Neutrophil (primary cell): Measurements from ENCODE around the gene CNKSR1.
A peak's percentile ranks its signal among the peaks of the same experiment; 100 is the strongest.

ENCODE experiments used
- H3K27ac ChIP-seq: fragments of 200-600 bp; sonication (generic); 2 replicates; pipeline ENCODE4 v1.5.1; 2016; ENCODE audit warnings: mild to moderate bottlenecking, moderate library complexity
- H3K27me3 ChIP-seq: fragments of 200-600 bp; sonication (generic); 2 replicates; pipeline ENCODE4 v1.6.0; 2016; ENCODE audit warnings: mild to moderate bottlenecking
- H3K36me3 ChIP-seq: fragments of 200-600 bp; sonication (generic); 2 replicates; pipeline ENCODE4 v1.5.1; 2017
- H3K4me1 ChIP-seq, 2 experiments: fragments of 200-600 bp in 1 of 2; sonication (generic) in 1 of 2; 1 replicate in 1 of 2; 2 replicates in 1 of 2; pipeline versions ENCODE4 v1.5.1 to v1.6.1; 2013 to 2016; ENCODE audit warnings: low read depth in 1 of 2, low read length in 1 of 2, mild to moderate bottlenecking in 1 of 2, moderate library complexity in 1 of 2; ENCODE audit not compliant: control insufficient read depth in 1 of 2, insufficient read depth in 1 of 2
- H3K4me3 ChIP-seq, 2 experiments: fragments of 200-600 bp in 1 of 2; sonication (generic) in 1 of 2; 1 replicate in 1 of 2; 2 replicates in 1 of 2; pipeline ENCODE4 v1.5.1; 2013 to 2016; ENCODE audit warnings: low read depth in 1 of 2, low read length in 1 of 2, mild to moderate bottlenecking in 1 of 2, moderate library complexity in 1 of 2
- H3K9me3 ChIP-seq: fragments of 200-600 bp; sonication (generic); 2 replicates; pipeline ENCODE4 v1.5.1; 2016
- CTCF ChIP-seq: fragments of 200-600 bp; sonication (generic); IDR thresholded peaks from 2 replicates; pipeline ENCODE4 v1.5.1; 2016; ENCODE audit warnings: antibody characterized with exemption

Gene CNKSR1

GRCh38 chr1:26215246-26215645, 38.0 kb downstream of the CNKSR1 start:
- Histone ChIP-seq H3K27ac (no peak overlapping the region), H3K9me3 (no peaks in the 10 kb centered on the region), H3K27me3 (peaks cover 5% of the 10 kb centered on the region), H3K4me3 (no peak overlapping the region), H3K36me3 (no peaks in the 10 kb centered on the region), H3K4me1 (no peaks in the 10 kb centered on the region)
- no peak for TF ChIP-seq CTCF

- no peak for TF ChIP-seq CTCF
- Histone ChIP-seq H3K27ac (no peak overlapping the region), H3K4me3 (no peak overlapping the region), H3K4me1 (no peaks in the 10 kb centered on the region), H3K9me3 (no peaks in the 10 kb centered on the region), H3K36me3 (no peaks in the 10 kb centered on the region), H3K27me3 (peaks cover 29% of the 10 kb centered on the region)
Measured at GRCh38 chr1:26218906-26219494, 41.7 kb downstream of the CNKSR1 start.

GRCh38 chr1:26220199-26220912, 43.1 kb downstream of the CNKSR1 start:
- peaks cover 6 to 7% of the 10 kb centered on the region in 2 experiments for H3K4me1 ChIP-seq
- H3K27me3 ChIP-seq, result peaks cover 43% of the 10 kb centered on the region
- no peak overlapping the region for H3K4me3 ChIP-seq

GRCh38 chr1:26221094-26221493, 43.8 kb downstream of the CNKSR1 start:
- H3K4me1 ChIP-seq, result peaks cover 11% of the 10 kb centered on the region in 2 experiments

More at GRCh38 chr1:26220199-26220912, 43.1 kb downstream of the CNKSR1 start:
- H3K27ac ChIP-seq, result no peak overlapping the region
- H3K9me3 ChIP-seq, result no peaks in the 10 kb centered on the region
- TF ChIP-seq CTCF, result no peak
- H3K36me3 ChIP-seq, result no peaks in the 10 kb centered on the region

GRCh38 chr1:26224606-26225005, 47.3 kb downstream of the CNKSR1 start:
- Histone ChIP-seq H3K4me3 (peak overlapping the region; percentile 29 to 57), H3K4me1 (peaks cover 11% of the 10 kb centered on the region in 2 experiments), H3K27ac (no peak overlapping the region), H3K27me3 (peaks cover 59% of the 10 kb centered on the region), H3K9me3 (no peaks in the 10 kb centered on the region), H3K36me3 (no peaks in the 10 kb centered on the region)
- TF ChIP-seq CTCF, result no peak

More at GRCh38 chr1:26221094-26221493, 43.8 kb downstream of the CNKSR1 start:
- Histone ChIP-seq H3K9me3 (no peaks in the 10 kb centered on the region), H3K4me3 (no peak overlapping the region), H3K27me3 (peaks cover 50% of the 10 kb centered on the region), H3K36me3 (no peaks in the 10 kb centered on the region), H3K27ac (no peak overlapping the region)
- no peak for TF ChIP-seq CTCF
